Measurements from ENCODE around the gene SF3A2. TPM values are rescaled to one million over a fixed set of nuclear protein-coding genes. Genes with fewer than 3 reads are reported as not detected.
"Not testable (repeated sequence)": the region's sequence is repeated elsewhere in the genome, so short reads cannot be mapped to it uniquely, and the experiment has no call there.

SF3A2 gene
- 51.5 TPM for total RNA-seq

GRCh38 chr19:2236314-2237050 lies at the start of gene SF3A2, which contains the start of gene PLEKHJ1:
SF3A2 (plus strand) TSS chr19:2236824; CDS start chr19:2243419, 6,595 bp downstream.
PLEKHJ1 (minus strand) TSS chr19:2236329; CDS start chr19:2236248, 81 bp downstream.
- DNase-seq, result peak; percentile 98

GRCh38 chr19:2187159-2187558 lies 49.5 kb upstream of the SF3A2 start:
- DNase-seq, result no peak

GRCh38 chr19:2188708-2189385 lies 47.8 kb upstream of the SF3A2 start:
- no peak for DNase-seq

GRCh38 chr19:2189880-2190279 lies 46.7 kb upstream of the SF3A2 start:
- DNase-seq, result no peak

- DNase-seq, result no peak
These were observed 45.7 kb upstream of the SF3A2 start for GRCh38 chr19:2190848-2191455.

- no peak for DNase-seq
These were observed 44.9 kb upstream of the SF3A2 start for GRCh38 chr19:2191456-2192310.

- no peak for DNase-seq
These were observed 43.8 kb upstream of the SF3A2 start for GRCh38 chr19:2192862-2193261.

- no peak for DNase-seq
These were observed 42.8 kb upstream of the SF3A2 start for GRCh38 chr19:2193807-2194206.

- DNase-seq, result no peak
These were observed 42.0 kb upstream of the SF3A2 start for GRCh38 chr19:2194513-2195078.

- DNase-seq, result no peak
These were observed 41.3 kb upstream of the SF3A2 start for GRCh38 chr19:2195361-2195760.

GRCh38 chr19:2195914-2196313 lies 40.7 kb upstream of the SF3A2 start:
- no peak for DNase-seq

GRCh38 chr19:2197270-2197669 lies 39.4 kb upstream of the SF3A2 start:
- DNase-seq, result no peak

- DNase-seq, result no peak
These were observed 38.3 kb upstream of the SF3A2 start for GRCh38 chr19:2198317-2198716.

- DNase-seq, result no peak
These were observed 37.4 kb upstream of the SF3A2 start for GRCh38 chr19:2199215-2199614.

- DNase-seq, result no peak
These were observed 36.6 kb upstream of the SF3A2 start for GRCh38 chr19:2199861-2200623.

GRCh38 chr19:2200624-2201294 lies 35.9 kb upstream of the SF3A2 start:
- DNase-seq, result not testable (repeated sequence)

GRCh38 chr19:2201473-2202148 lies 35.0 kb upstream of the SF3A2 start:
- DNase-seq, result no peak

- DNase-seq, result no peak
These were observed 34.3 kb upstream of the SF3A2 start for GRCh38 chr19:2202366-2202765.

GRCh38 chr19:2207008-2207407 lies 29.6 kb upstream of the SF3A2 start:
- DNase-seq, result no peak

Data from skin of body (tissue), 2 donors.